HepG2 (cell line): Measurements from ENCODE around the gene OPRL1. TPM values are rescaled to one million over a fixed set of nuclear protein-coding genes. Genes with fewer than 3 reads are reported as not detected.

Experiments
- AHR ChIP-seq: IDR thresholded peaks from 2 replicates; pipeline ENCODE4 v1.6.1; 2018; ENCODE audit warnings: missing genetic modification reagents, missing compliant biosample characterization
- CCDC6 ChIP-seq: sonication (generic); formaldehyde crosslinking; IDR thresholded peaks from 2 replicates; pipeline ENCODE4 v1.8.1; 2022; ENCODE audit warnings: mild to moderate bottlenecking, missing genetic modification reagents, moderate library complexity
- CEBPG ChIP-seq: IDR thresholded peaks from 2 replicates; pipeline ENCODE4 v1.6.1; 2016
- CENPX ChIP-seq: sonication (generic); formaldehyde crosslinking; IDR thresholded peaks from 2 replicates; pipeline ENCODE4 v1.9.0; 2021; ENCODE audit warnings: mild to moderate bottlenecking, missing genetic modification reagents, moderate library complexity
- FOXK1 ChIP-seq: sonication (generic); formaldehyde crosslinking; IDR thresholded peaks from 2 replicates; pipeline ENCODE4 v1.4.0; 2020; ENCODE audit warnings: low read depth, missing genetic modification reagents, borderline replicate concordance
- GZF1 ChIP-seq: sonication (generic); formaldehyde crosslinking; IDR thresholded peaks from 2 replicates; pipeline ENCODE4 v1.5.1; 2020; ENCODE audit warnings: mild to moderate bottlenecking, missing genetic modification reagents
- HIVEP1 ChIP-seq: sonication (generic); formaldehyde crosslinking; IDR thresholded peaks from 2 replicates; pipeline ENCODE4 v1.4.0; 2020; ENCODE audit warnings: mild to moderate bottlenecking, missing genetic modification reagents
- HOXD1 ChIP-seq: sonication (generic); formaldehyde crosslinking; IDR thresholded peaks from 2 replicates; pipeline ENCODE4 v1.5.0; 2020; ENCODE audit warnings: missing genetic modification reagents
- IRF2 ChIP-seq: IDR thresholded peaks from 2 replicates; pipeline ENCODE4 v1.6.1; 2018; ENCODE audit warnings: missing genetic modification reagents, missing compliant biosample characterization
- ISL2 ChIP-seq: sonication (generic); formaldehyde crosslinking; IDR thresholded peaks from 2 replicates; pipeline ENCODE4 v1.5.0; 2020; ENCODE audit warnings: missing genetic modification reagents
- MBNL3 ChIP-seq: fragments of 250-450 bp; sonication (Bioruptor Pico); conservative IDR thresholded peaks from 2 replicates; pipeline ENCODE4 v1.8.0; 2022; ENCODE audit warnings: mild to moderate bottlenecking, inconsistent platforms
- MIER2 ChIP-seq: IDR thresholded peaks from 2 replicates; pipeline ENCODE4 v1.6.1; 2016; ENCODE audit warnings: missing biosample characterization, missing genetic modification reagents
- MTA1 ChIP-seq: sonication (generic); formaldehyde crosslinking; IDR thresholded peaks from 2 replicates; pipeline ENCODE4 v1.4.0; 2020; ENCODE audit warnings: missing genetic modification reagents, mild to moderate bottlenecking, borderline replicate concordance
- RCOR2 ChIP-seq: IDR thresholded peaks from 2 replicates; pipeline ENCODE4 v1.6.1; 2016; ENCODE audit warnings: missing biosample characterization, missing genetic modification reagents
- THAP11 ChIP-seq: IDR thresholded peaks from 2 replicates; pipeline ENCODE4 v1.6.1; 2016; ENCODE audit warnings: missing biosample characterization, missing genetic modification reagents
- ZBTB7B ChIP-seq: sonication (generic); formaldehyde crosslinking; IDR thresholded peaks from 2 replicates; pipeline ENCODE4 v1.4.0; 2020; ENCODE audit warnings: missing genetic modification reagents
- ZFP36 ChIP-seq: fragments of 150-350 bp; IDR thresholded peaks from 2 replicates; pipeline ENCODE4 v1.6.1; 2018; ENCODE audit warnings: borderline replicate concordance, low read length, low read depth; ENCODE audit not compliant: partially characterized antibody
- ZFY ChIP-seq: sonication (generic); formaldehyde crosslinking; IDR thresholded peaks from 2 replicates; pipeline ENCODE4 v1.4.0; 2020; ENCODE audit warnings: missing genetic modification reagents
- ZNF12 ChIP-seq: sonication (generic); formaldehyde crosslinking; IDR thresholded peaks from 2 replicates; pipeline ENCODE4 v1.5.0; 2020; ENCODE audit warnings: missing genetic modification reagents
- ZNF841 ChIP-seq: sonication (generic); formaldehyde crosslinking; IDR thresholded peaks from 2 replicates; pipeline ENCODE4 v1.8.1; 2023; ENCODE audit warnings: missing genetic modification reagents, borderline replicate concordance
- ZSCAN20 ChIP-seq: sonication (generic); formaldehyde crosslinking; IDR thresholded peaks from 2 replicates; pipeline ENCODE4 v1.4.0; 2020; ENCODE audit warnings: missing genetic modification reagents, mild to moderate bottlenecking, borderline replicate concordance
- ZSCAN31 ChIP-seq: sonication (generic); formaldehyde crosslinking; IDR thresholded peaks from 2 replicates; pipeline ENCODE4 v1.5.0; 2020; ENCODE audit warnings: low read depth, mild to moderate bottlenecking, missing genetic modification reagents
- polyA plus RNA-seq, 8 experiments: library from polyadenylated mRNA; depleted of rRNA in 3 of 8; stranded (reverse) in 7 of 8; unstranded in 1 of 8; fragments of >200 nt; fragmentation: Illumina TruSeq in 4 of 8; extraction: Trizol in 4 of 8; gene quantifications; 2 replicates each; pipeline versions ENCODE4 v1.2.1 to v1.2.3, GENCODE V29; 2011 to 2016; ENCODE audit warnings: low read depth in 4 of 8, missing spikeins in 1 of 8, mixed read lengths in 1 of 8; ENCODE audit not compliant: insufficient read depth in 1 of 8
- total RNA-seq, 5 experiments: library from RNA; depleted of rRNA; stranded (reverse); fragments of >200 nt; fragmentation: Illumina TruSeq; extraction: Trizol; gene quantifications; 2 replicates each; pipeline ENCODE4 v1.2.3, GENCODE V29; 2016; ENCODE audit warnings: low read depth in 1 of 5
- TF ChIP-seq, protein P1 (sequence below): fragments of 450-650 bp; IDR thresholded peaks from 2 replicates; pipeline ENCODE4 v1.6.1; 2017
- TF ChIP-seq, protein P2 (sequence below): fragments of 450-650 bp; IDR thresholded peaks from 2 replicates; pipeline ENCODE4 v1.6.1; 2017; ENCODE audit warnings: mild to moderate bottlenecking
- TF ChIP-seq, protein P3 (sequence below): sonication (generic); formaldehyde crosslinking; IDR thresholded peaks from 2 replicates; pipeline ENCODE4 v1.8.1; 2023; ENCODE audit warnings: mild to moderate bottlenecking, missing genetic modification reagents, borderline replicate concordance
- TF ChIP-seq, protein P4 (sequence below): IDR thresholded peaks from 2 replicates; pipeline ENCODE4 v1.6.1; 2016; ENCODE audit warnings: missing biosample characterization, missing genetic modification reagents, low read depth
- TF ChIP-seq, protein P5 (sequence below): sonication (generic); formaldehyde crosslinking; IDR thresholded peaks from 2 replicates; pipeline ENCODE4 v1.8.1; 2022; ENCODE audit warnings: mild to moderate bottlenecking, missing genetic modification reagents

OPRL1 gene
- total and polyA plus RNA-seq, 2 of the 13 experiments (the other 11 are each of a cell fraction or from before 2014, with no cell fraction given) = 0.35 to 0.71 TPM

DNA sequence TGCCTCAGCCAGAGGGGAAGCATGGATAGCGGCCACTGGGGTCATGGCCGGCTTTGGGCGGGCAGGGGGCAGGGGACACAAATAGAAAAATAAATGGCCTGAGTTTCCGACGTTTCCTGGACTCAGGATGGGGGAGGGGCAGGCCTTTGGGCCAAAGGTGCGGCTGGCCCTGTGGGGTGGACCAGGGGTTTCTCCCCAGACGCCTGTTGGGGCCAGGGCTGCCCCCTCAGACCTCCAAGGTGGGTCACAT is 23.3 kb upstream of the OPRL1 start (continued):
- TF ChIP-seq ZNF12 (CRISPR knock-in tag) = 0 out of 2 replicates have a peak, but pooled peaks have one; percentile 18
- TF ChIP-seq, protein P1, sequence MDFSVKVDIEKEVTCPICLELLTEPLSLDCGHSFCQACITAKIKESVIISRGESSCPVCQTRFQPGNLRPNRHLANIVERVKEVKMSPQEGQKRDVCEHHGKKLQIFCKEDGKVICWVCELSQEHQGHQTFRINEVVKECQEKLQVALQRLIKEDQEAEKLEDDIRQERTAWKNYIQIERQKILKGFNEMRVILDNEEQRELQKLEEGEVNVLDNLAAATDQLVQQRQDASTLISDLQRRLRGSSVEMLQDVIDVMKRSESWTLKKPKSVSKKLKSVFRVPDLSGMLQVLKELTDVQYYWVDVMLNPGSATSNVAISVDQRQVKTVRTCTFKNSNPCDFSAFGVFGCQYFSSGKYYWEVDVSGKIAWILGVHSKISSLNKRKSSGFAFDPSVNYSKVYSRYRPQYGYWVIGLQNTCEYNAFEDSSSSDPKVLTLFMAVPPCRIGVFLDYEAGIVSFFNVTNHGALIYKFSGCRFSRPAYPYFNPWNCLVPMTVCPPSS = no peak
- no peak for TF ChIP-seq FOXK1
- TF ChIP-seq HOXD1 = peak; percentile 21; the same call in 1 of the 2 replicates
- TF ChIP-seq CCDC6 (CRISPR knock-in tag) = no peak
- no peak for TF ChIP-seq HIVEP1
- TF ChIP-seq, protein P2, sequence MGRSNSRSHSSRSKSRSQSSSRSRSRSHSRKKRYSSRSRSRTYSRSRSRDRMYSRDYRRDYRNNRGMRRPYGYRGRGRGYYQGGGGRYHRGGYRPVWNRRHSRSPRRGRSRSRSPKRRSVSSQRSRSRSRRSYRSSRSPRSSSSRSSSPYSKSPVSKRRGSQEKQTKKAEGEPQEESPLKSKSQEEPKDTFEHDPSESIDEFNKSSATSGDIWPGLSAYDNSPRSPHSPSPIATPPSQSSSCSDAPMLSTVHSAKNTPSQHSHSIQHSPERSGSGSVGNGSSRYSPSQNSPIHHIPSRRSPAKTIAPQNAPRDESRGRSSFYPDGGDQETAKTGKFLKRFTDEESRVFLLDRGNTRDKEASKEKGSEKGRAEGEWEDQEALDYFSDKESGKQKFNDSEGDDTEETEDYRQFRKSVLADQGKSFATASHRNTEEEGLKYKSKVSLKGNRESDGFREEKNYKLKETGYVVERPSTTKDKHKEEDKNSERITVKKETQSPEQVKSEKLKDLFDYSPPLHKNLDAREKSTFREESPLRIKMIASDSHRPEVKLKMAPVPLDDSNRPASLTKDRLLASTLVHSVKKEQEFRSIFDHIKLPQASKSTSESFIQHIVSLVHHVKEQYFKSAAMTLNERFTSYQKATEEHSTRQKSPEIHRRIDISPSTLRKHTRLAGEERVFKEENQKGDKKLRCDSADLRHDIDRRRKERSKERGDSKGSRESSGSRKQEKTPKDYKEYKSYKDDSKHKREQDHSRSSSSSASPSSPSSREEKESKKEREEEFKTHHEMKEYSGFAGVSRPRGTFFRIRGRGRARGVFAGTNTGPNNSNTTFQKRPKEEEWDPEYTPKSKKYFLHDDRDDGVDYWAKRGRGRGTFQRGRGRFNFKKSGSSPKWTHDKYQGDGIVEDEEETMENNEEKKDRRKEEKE = no peak
- TF ChIP-seq MIER2 (CRISPR knock-in tag) = 0 out of 2 replicates have a peak, but pooled peaks have one; percentile 10
- TF ChIP-seq ZFY (CRISPR knock-in tag) = no peak
- TF ChIP-seq, protein P3, sequence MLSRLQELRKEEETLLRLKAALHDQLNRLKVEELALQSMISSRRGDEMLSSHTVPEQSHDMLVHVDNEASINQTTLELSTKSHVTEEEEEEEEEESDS = 0 out of 2 replicates have a peak, but pooled peaks have one; percentile 26
- peak; percentile 87; the same call in 1 of the 2 replicates for TF ChIP-seq ZBTB7B (CRISPR knock-in tag)
- no peak; the same call in 1 of the 2 replicates for TF ChIP-seq ISL2 (CRISPR knock-in tag)
- TF ChIP-seq MTA1 = 0 out of 2 replicates have a peak, but pooled peaks have one; percentile 43
- no peak for TF ChIP-seq RCOR2 (CRISPR knock-in tag)
- no peak for TF ChIP-seq CENPX (CRISPR knock-in tag)
- no peak for TF ChIP-seq ZFP36
- no peak for TF ChIP-seq ZNF841 (CRISPR knock-in tag)
- TF ChIP-seq AHR (CRISPR knock-in tag) = no peak
- TF ChIP-seq, protein P4, sequence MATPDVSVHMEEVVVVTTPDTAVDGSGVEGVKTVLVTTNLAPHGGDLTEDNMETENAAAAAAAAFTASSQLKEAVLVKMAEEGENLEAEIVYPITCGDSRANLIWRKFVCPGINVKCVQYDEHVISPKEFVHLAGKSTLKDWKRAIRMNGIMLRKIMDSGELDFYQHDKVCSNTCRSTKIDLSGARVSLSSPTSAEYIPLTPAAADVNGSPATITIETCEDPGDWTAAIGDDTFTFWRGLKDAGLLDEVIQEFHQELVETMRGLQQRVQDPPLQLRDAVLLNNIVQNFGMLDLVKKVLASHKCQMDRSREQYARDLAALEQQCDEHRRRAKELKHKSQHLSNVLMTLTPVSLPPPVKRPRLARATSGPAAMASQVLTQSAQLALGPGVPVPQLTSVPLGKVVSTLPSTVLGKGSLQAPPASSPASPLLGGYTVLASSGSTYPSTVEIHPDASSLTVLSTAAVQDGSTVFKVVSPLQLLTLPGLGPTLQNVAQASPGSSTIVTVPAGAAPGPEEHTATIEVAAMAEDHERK (CRISPR knock-in tag) = no peak
- TF ChIP-seq, protein P5, sequence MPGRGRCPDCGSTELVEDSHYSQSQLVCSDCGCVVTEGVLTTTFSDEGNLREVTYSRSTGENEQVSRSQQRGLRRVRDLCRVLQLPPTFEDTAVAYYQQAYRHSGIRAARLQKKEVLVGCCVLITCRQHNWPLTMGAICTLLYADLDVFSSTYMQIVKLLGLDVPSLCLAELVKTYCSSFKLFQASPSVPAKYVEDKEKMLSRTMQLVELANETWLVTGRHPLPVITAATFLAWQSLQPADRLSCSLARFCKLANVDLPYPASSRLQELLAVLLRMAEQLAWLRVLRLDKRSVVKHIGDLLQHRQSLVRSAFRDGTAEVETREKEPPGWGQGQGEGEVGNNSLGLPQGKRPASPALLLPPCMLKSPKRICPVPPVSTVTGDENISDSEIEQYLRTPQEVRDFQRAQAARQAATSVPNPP (CRISPR knock-in tag) = peak; percentile 52; the same call in 1 of the 2 replicates
- TF ChIP-seq IRF2 (CRISPR knock-in tag) = no peak; the same call in 1 of the 2 replicates
- no peak for TF ChIP-seq CEBPG (CRISPR knock-in tag)
- TF ChIP-seq ZSCAN20 = no peak
- no peak; the same call in 1 of the 2 replicates for TF ChIP-seq ZSCAN31 (CRISPR knock-in tag)
- 0 out of 2 replicates have a peak, but pooled peaks have one; percentile 30 for TF ChIP-seq THAP11
- TF ChIP-seq GZF1 (CRISPR knock-in tag) = no peak
- TF ChIP-seq MBNL3 (CRISPR knock-in tag) = no peak
